Right atrium auricular region (tissue), 2 donors: ENCODE measurements around the gene KIF15. TPM values are rescaled to one million over a fixed set of nuclear protein-coding genes. Genes with fewer than 3 reads are reported as not detected.
"Not testable (repeated sequence)": the region's sequence is repeated elsewhere in the genome, so short reads cannot be mapped to it uniquely, and the experiment has no call there.

Source experiments
- DNase-seq: peaks from one replicate; pipeline ENCODE4 v3.0.0-alpha.2; 2019; ENCODE audit warnings: low spot score
- H3K27ac ChIP-seq, 2 donors: fragments of 200-600 bp; sonication (generic); 1 replicate in 1 of 2; 2 replicates in 1 of 2; pipeline ENCODE4 v1.5.1; 2016 to 2019
- H3K27me3 ChIP-seq, 2 donors: fragments of 200-600 bp; sonication (generic); one replicate each; pipeline versions ENCODE4 v1.5.1 to v1.6.0; 2017 to 2019
- H3K36me3 ChIP-seq: fragments of 200-600 bp; sonication (generic); one replicate; pipeline ENCODE4 v1.5.1; 2016
- H3K4me1 ChIP-seq, 2 donors: fragments of 200-600 bp; sonication (generic); one replicate each; pipeline versions ENCODE4 v1.5.1 to v1.6.0; 2017 to 2019
- H3K4me3 ChIP-seq, 2 donors: fragments of 200-600 bp; sonication (generic); 1 replicate in 1 of 2; 2 replicates in 1 of 2; pipeline ENCODE4 v1.5.1; 2017 to 2019; ENCODE audit warnings: mild to moderate bottlenecking in 1 of 2, moderate library complexity in 1 of 2
- H3K9me3 ChIP-seq, 2 donors: fragments of 200-600 bp; sonication (generic); one replicate each; pipeline ENCODE4 v1.5.1; 2019
- total RNA-seq, 2 donors: library from RNA; depleted of rRNA; stranded (reverse); fragments of >200 nt; gene quantifications; one replicate each; pipeline ENCODE4 v1.1.0, GENCODE V29; 2016
- TF ChIP-seq, protein P1 (sequence below), 2 donors: fragments of 200-600 bp; sonication (generic); IDR thresholded peaks; one replicate each; pipeline ENCODE4 v1.5.1; 2019; ENCODE audit warnings: antibody characterized with exemption in 2 of 2

KIF15 gene
- total RNA-seq, 2 donors from 2014 or later: 0.24 to 0.63 TPM

DNA sequence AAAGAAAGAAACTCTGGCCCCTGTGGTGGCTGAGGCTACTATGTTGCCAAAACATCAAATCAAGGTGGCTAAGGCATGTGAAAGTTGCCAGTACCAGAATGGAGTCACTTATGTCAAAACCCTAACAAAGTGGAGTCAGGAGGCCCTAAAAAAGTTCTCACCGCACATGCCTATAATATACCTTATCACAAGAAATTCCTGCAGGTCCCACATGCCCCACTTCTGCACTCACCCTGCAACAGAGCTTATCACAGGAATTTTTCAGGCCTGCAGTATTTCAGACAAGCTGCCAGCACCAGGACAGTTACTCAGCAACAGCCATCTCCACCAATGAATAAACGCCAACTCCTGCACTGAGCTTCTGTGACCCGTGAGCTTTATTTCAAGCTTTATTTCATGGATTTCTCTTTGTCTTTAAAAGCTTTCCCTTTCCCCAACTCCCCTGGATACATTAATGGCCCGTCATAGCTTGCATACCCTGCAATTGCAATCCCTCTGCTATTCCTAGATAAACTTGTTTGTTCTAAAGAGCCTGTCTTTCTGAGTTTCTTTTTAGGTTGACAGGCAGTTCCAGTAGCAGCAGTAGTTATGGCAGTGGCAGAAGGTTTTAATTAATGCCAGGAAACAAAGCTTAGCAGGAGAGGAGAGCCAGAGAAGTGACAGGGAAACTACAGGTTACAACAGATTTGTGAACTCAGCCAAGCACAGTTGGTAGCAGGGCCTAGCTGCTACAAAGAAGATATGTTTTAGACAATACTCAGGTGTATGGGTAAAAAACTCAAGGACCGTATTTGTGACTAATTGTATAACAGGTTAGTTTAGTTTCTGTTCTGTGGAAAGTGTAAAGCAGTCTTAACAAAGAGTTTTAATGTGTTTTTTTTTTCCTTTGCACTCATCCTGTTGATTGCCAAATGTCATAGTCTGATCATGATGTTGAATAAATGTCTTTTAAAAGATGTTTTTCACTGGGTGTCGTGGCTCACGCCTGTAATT lies 84.2 kb downstream of the KIF15 start:
- H3K27ac ChIP-seq: peak overlapping the region; percentile 47 to 77
- TF ChIP-seq, protein P1, sequence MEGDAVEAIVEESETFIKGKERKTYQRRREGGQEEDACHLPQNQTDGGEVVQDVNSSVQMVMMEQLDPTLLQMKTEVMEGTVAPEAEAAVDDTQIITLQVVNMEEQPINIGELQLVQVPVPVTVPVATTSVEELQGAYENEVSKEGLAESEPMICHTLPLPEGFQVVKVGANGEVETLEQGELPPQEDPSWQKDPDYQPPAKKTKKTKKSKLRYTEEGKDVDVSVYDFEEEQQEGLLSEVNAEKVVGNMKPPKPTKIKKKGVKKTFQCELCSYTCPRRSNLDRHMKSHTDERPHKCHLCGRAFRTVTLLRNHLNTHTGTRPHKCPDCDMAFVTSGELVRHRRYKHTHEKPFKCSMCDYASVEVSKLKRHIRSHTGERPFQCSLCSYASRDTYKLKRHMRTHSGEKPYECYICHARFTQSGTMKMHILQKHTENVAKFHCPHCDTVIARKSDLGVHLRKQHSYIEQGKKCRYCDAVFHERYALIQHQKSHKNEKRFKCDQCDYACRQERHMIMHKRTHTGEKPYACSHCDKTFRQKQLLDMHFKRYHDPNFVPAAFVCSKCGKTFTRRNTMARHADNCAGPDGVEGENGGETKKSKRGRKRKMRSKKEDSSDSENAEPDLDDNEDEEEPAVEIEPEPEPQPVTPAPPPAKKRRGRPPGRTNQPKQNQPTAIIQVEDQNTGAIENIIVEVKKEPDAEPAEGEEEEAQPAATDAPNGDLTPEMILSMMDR (IDR thresholded peaks at IDR 0.05): no peak
- no peaks in the 10 kb centered on the region for H3K27me3 ChIP-seq
- no peak for DNase-seq
- no peaks in the 10 kb centered on the region for H3K9me3 ChIP-seq
- no peaks in the 10 kb centered on the region for H3K36me3 ChIP-seq
- peaks cover 0 to 22% of the 10 kb centered on the region in 2 donors for H3K4me1 ChIP-seq
- no peak overlapping the region for H3K4me3 ChIP-seq

- Histone ChIP-seq H3K27ac (no peak overlapping the region), H3K9me3 (no peaks in the 10 kb centered on the region)
- TF ChIP-seq, protein P1 (IDR thresholded peaks at IDR 0.05): no peak
These were observed 87.0 kb downstream of the KIF15 start for GRCh38 chr3:44848634-44849033.

DNA sequence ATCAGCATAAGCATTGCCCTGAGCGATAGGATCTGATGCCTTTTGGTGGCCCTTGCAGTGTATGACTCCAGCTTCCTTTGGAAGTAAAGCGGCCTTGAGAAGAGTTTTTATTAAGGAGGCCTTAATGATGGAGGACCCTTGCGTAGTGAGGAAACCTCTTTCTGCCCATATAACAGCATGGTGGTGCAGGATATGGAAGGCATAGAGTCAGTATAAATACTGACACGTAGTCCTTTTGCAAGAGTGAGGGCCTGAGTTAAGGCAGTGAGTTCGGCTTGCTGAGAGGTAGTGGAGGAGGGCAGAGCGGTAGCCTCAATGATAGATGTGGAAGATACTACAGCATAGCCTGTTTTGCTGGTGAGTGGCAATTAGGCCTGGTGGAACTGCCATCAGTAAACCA lies 95.1 kb downstream of the KIF15 start:
- not testable (repeated sequence) for H3K36me3 ChIP-seq, H3K27me3 ChIP-seq, H3K9me3 ChIP-seq, DNase-seq, H3K27ac ChIP-seq, H3K4me1 ChIP-seq, H3K4me3 ChIP-seq

More at GRCh38 chr3:44848634-44849033, 87.0 kb downstream of the KIF15 start:
- DNase-seq: no peak
- Histone ChIP-seq H3K4me1 (peaks cover 0 to 21% of the 10 kb centered on the region in 2 donors), H3K4me3 (no peak overlapping the region), H3K27me3 (no peaks in the 10 kb centered on the region), H3K36me3 (no peaks in the 10 kb centered on the region)

- Histone ChIP-seq H3K36me3 (no peaks in the 10 kb centered on the region), H3K27me3 (no peaks in the 10 kb centered on the region), H3K27ac (no peak overlapping the region), H3K4me3 (no peak overlapping the region), H3K4me1 (peaks cover 0 to 17% of the 10 kb centered on the region in 2 donors), H3K9me3 (no peaks in the 10 kb centered on the region)
- no peak for DNase-seq
- TF ChIP-seq, protein P1 (IDR thresholded peaks at IDR 0.05): no peak
These were observed 98.5 kb downstream of the KIF15 start for GRCh38 chr3:44860117-44860516.

DNA sequence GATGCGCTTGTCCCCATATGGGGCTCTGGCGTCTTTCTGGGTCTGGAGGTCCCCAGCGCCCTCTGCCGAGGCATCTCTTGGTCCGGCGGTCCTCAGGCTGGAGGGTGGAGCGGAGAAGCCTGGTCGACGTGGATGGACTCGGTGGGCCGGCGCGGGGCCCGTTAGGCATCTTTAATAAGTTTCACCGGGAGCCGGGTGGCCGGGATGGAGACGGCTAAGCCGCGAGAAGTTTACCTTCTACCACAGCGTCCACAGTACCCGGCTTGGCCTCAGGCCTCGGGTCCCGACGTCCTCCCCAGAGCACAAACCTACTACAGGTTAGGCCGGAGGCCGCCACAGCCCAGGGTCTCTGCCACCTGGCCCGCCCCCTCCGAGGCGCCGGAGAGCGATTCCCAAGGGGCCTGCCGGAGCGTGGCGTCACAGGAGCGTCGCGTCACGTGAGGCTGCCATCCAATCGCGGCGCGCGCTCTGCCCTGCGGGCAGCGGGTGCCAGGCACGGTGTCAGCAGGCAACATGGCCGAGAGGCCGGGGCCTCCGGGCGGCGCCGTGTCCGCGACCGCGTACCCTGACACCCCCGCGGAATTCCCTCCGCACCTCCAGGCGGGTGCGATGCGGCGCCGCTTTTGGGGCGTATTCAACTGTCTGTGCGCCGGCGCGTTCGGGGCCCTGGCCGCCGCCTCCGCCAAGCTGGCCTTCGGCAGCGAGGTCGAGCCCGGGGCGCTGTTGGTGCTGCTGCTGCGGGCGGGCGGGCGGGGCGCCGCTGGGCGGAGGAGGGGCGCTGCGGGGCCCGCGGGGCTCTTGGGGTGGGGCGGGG lies 100.0 kb downstream of the KIF15 start, which contains the start of gene TMEM42:
TMEM42 (plus strand) TSS at position 501 of the 814 bp plus-strand sequence; CDS start at position 514, 13 bp downstream.
- H3K27me3 ChIP-seq: no peaks in the 10 kb centered on the region
- peak; percentile 89 for DNase-seq
- H3K4me1 ChIP-seq: peaks cover 0 to 17% of the 10 kb centered on the region in 2 donors
- H3K4me3 ChIP-seq: peak within 1 kb of the TSS; percentile 62 to 70
- no peaks in the 10 kb centered on the region for H3K36me3 ChIP-seq
- TF ChIP-seq, protein P1 (IDR thresholded peaks at IDR 0.05): peak; percentile 6 to 50
- H3K9me3 ChIP-seq: no peaks in the 10 kb centered on the region
- H3K27ac ChIP-seq: peak within 1 kb of the TSS; percentile 92 to 94
